ENCODE measurements around the gene ASB6.

The ASB6 gene

DNA sequence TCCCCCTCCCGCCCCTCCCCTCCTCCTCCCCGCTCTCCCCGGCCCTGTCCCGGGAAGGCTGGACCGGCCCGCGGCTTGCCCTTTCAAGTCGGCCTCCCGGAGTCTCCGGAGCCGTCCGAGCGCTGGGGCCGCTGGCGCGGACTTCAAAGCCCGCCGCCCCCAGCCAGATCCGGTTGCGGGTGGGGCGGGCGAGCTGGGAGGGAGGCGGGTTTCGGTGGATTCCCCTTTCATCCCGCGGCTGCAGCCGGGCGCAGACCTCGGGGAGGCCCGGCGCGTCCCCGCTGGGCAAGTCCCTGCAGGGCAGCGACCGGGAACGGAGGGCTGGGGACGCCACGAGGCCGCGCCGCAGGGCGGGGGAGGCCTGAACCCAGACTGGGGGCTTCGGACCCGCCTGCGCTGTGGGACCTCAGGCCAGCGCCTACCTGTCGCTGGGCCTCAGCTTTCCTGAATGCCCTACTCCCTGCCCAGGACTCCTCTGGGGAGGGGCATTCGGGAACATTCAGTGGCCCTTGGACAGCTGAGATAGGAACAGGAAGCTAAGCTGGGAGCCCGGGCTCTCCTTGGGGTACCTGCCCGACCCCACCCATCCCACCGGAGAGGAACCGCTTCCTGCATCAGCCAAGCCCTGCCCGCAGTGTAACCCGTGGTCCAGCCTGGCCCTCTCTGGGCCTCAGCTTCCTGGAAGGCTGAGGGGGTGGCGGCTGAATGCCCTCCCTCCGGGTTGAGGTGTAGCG, 44.4 kb downstream of the ASB6 start:
- no peak for TF ChIP-seq TAF1 (IDR thresholded peaks at IDR 0.05; ENCODE audit: borderline replicate concordance, insufficient read depth, low read length)
- TF ChIP-seq, protein P1, sequence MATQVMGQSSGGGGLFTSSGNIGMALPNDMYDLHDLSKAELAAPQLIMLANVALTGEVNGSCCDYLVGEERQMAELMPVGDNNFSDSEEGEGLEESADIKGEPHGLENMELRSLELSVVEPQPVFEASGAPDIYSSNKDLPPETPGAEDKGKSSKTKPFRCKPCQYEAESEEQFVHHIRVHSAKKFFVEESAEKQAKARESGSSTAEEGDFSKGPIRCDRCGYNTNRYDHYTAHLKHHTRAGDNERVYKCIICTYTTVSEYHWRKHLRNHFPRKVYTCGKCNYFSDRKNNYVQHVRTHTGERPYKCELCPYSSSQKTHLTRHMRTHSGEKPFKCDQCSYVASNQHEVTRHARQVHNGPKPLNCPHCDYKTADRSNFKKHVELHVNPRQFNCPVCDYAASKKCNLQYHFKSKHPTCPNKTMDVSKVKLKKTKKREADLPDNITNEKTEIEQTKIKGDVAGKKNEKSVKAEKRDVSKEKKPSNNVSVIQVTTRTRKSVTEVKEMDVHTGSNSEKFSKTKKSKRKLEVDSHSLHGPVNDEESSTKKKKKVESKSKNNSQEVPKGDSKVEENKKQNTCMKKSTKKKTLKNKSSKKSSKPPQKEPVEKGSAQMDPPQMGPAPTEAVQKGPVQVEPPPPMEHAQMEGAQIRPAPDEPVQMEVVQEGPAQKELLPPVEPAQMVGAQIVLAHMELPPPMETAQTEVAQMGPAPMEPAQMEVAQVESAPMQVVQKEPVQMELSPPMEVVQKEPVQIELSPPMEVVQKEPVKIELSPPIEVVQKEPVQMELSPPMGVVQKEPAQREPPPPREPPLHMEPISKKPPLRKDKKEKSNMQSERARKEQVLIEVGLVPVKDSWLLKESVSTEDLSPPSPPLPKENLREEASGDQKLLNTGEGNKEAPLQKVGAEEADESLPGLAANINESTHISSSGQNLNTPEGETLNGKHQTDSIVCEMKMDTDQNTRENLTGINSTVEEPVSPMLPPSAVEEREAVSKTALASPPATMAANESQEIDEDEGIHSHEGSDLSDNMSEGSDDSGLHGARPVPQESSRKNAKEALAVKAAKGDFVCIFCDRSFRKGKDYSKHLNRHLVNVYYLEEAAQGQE (IDR thresholded peaks at IDR 0.05; ENCODE audit: insufficient read depth in 1 of 2, low read depth in 2 of 2, low read length in 2 of 2): no peak
- no peak for TF ChIP-seq POLR2AphosphoS5 (IDR thresholded peaks at IDR 0.05; ENCODE audit: low read depth, low read length)
- no peak for TF ChIP-seq FOXP2 (optimal IDR thresholded peaks at IDR 0.05; ENCODE audit: borderline replicate concordance, extremely low read depth, extremely low read length, insufficient read depth)
- TF ChIP-seq SIN3A (IDR thresholded peaks at IDR 0.05; ENCODE audit: borderline replicate concordance, insufficient read depth, low read length): no peak

DNA sequence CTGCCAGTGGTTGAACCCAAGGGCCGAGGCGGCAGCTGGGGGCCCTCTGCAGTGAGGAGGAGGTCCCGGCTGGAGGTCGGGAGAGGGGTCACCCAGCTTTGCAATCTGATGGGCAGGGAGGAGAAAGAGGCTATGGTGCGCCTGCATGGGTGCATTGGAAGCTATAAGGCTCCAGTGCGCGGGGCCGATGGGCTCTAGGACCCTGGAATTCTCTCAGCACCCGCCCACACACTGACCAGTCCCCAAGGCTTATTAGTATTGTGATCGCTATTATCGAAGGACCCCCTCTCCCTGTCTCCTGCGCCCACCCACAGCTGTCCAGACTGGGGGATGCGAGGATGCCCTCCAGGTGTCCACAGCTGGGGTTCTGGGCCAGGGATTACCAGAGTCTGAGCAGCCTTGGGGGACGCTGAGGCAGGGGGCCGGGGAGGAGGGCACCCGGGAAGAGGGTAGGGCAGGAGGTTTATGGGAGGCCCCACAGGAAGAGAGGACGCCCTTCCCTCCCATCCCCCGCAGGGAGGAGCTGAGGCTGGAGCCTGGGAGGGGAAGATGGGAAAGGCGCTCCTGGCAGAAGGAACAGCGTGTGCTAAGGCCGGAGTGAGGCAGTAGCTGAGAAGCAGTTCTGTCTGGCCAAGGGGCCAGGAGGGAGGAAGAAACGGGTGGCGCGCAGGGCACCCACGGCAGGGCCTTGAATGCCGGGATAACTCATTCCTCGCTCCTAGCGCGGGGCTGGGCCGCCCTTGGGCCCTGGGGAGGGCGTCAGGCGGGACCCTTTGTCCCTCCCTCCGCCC, 45.2 kb downstream of the ASB6 start:
- no peak for TF ChIP-seq POLR2AphosphoS5 (IDR thresholded peaks at IDR 0.05; ENCODE audit: low read depth, low read length)
- TF ChIP-seq TAF1 (IDR thresholded peaks at IDR 0.05; ENCODE audit: borderline replicate concordance, insufficient read depth, low read length): no peak
- TF ChIP-seq SIN3A (IDR thresholded peaks at IDR 0.05; ENCODE audit: borderline replicate concordance, insufficient read depth, low read length): no peak
- TF ChIP-seq FOXP2 (optimal IDR thresholded peaks at IDR 0.05; ENCODE audit: borderline replicate concordance, extremely low read depth, extremely low read length, insufficient read depth): no peak
- TF ChIP-seq, protein P1 (IDR thresholded peaks at IDR 0.05; ENCODE audit: insufficient read depth in 1 of 2, low read depth in 2 of 2, low read length in 2 of 2): no peak

DNA sequence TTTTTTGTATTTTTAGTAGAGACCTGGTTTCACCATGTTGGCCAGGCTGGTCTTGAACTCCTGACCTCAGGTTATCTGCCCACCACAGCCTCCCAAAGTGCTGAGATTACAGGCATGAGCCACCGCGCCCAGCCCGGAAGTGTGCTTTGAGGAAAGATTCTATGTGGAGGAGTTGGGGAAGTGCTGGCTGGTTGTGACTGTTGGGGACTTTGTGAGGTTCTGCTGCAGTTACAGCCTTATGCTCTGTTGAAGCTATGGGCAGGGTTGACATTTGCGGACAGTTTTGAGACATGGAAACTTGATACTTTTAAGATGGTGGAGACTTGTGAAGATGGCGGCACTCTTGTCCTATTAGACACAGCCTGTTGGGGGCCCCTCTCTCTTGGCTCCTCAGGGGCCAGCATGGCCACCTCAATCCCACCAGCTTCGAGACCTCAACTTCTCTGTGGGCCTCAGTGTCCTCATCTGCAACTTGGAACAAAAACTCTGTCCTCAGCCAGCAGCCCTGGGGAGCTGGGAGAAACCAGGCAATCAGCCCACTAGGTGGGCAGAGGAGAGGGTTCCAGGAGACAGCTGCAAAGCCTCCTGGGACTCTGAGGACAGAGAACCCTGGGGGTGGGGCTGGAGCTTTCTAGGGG, 45.9 kb downstream of the ASB6 start:
- TF ChIP-seq SIN3A (IDR thresholded peaks at IDR 0.05; ENCODE audit: borderline replicate concordance, insufficient read depth, low read length) (no peak), TAF1 (IDR thresholded peaks at IDR 0.05; ENCODE audit: borderline replicate concordance, insufficient read depth, low read length) (no peak)

DNA sequence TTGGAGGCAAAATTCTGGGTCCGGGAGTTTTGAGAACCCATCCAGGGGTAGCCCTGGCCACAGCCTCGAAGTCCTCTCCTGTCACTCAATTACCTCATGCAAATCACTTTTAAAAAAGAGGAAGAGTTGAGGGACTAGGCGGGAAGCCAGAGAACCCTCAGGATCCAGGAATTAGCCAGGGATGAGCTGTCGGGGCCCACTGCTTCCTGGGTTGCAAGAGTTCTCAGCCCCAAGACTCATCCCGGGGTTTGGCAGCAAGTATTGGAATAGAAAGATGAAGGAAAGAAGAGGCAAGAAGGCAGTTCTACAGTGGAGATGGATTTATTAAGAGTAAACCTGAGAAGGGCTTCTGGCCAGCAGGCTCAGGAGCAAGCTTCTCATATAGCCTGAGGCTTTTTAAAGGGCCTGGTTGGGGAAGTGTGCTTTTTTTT, 46.6 kb downstream of the ASB6 start:
- TF ChIP-seq SIN3A (IDR thresholded peaks at IDR 0.05; ENCODE audit: borderline replicate concordance, insufficient read depth, low read length): no peak
- TF ChIP-seq TAF1 (IDR thresholded peaks at IDR 0.05; ENCODE audit: borderline replicate concordance, insufficient read depth, low read length): no peak
- TF ChIP-seq, protein P1 (IDR thresholded peaks at IDR 0.05; ENCODE audit: insufficient read depth in 1 of 2, low read depth in 2 of 2, low read length in 2 of 2): no peak
- no peak for TF ChIP-seq POLR2AphosphoS5 (IDR thresholded peaks at IDR 0.05; ENCODE audit: low read depth, low read length)

DNA sequence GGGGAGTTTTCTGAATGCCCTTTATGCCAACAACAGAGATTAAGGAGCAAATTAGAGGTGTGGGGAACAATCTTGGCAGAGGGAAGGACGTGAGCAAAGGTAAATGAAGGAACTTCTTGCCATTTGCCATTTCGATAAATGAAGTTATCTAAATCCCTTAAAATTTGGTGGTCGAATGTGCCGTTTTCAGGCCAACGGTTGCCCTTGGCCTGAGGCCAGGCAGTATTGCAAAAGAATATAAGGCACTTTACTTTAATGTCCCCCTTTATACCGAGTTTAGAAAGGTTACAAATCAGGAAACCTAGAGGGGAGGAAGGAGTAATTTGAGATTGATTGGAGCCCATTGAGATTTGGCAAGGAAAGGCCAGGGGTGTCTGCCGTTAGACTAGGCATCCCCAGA, 47.3 kb downstream of the ASB6 start:
- TF ChIP-seq POLR2AphosphoS5 (IDR thresholded peaks at IDR 0.05; ENCODE audit: low read depth, low read length) (no peak), TAF1 (IDR thresholded peaks at IDR 0.05; ENCODE audit: borderline replicate concordance, insufficient read depth, low read length) (no peak), SIN3A (IDR thresholded peaks at IDR 0.05; ENCODE audit: borderline replicate concordance, insufficient read depth, low read length) (no peak), FOXP2 (optimal IDR thresholded peaks at IDR 0.05; ENCODE audit: borderline replicate concordance, extremely low read depth, extremely low read length, insufficient read depth) (no peak)
- TF ChIP-seq, protein P1 (IDR thresholded peaks at IDR 0.05; ENCODE audit: insufficient read depth in 1 of 2, low read depth in 2 of 2, low read length in 2 of 2): no peak
